ENCODE data around the gene KLHDC1.
A peak's percentile ranks its signal among the peaks of the same experiment; 100 is the strongest.
"Not testable (repeated sequence)": the region's sequence is repeated elsewhere in the genome, so short reads cannot be mapped to it uniquely, and the experiment has no call there.

KLHDC1 gene

DNA sequence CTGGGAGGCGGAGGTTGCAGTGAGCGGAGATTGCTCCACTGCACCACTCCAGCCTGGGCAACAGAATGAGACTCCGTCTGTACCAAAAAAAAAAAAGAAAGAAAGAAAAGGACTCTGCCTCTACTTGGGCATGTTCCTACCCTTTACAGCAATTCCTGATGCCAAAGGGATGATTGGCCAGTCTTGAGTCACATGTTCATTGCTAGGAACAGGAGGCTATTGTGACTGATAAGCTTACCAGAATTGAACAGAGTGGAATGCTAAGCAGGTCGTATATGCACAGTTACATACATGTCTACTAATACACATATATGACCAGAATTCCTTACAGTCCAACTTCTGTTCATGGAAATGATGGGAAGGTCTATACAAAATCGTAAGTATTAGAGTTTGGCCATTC is 34.3 kb downstream of the KLHDC1 start:
- no peak for DNase-seq

DNA sequence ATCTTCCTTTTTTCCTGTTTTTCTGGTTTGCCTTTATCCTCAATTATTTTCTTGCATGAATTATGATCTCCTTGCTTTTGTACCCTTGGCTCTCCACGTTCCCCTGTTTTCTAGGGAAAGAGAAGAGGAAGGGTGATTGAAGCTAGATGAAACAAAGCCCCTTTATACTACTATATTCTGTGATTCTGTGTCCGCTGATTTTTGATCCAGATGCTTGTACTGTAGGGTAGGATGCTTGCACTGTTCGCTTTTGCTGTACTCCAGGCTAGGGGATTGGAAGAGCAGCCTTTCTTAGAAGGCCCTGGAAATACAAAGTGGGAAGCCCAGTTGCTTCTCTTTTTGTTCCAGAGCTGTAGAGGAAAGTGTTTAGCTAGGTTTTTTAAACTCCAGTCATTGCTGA is 40.0 kb downstream of the KLHDC1 start:
- no peak for DNase-seq

DNA sequence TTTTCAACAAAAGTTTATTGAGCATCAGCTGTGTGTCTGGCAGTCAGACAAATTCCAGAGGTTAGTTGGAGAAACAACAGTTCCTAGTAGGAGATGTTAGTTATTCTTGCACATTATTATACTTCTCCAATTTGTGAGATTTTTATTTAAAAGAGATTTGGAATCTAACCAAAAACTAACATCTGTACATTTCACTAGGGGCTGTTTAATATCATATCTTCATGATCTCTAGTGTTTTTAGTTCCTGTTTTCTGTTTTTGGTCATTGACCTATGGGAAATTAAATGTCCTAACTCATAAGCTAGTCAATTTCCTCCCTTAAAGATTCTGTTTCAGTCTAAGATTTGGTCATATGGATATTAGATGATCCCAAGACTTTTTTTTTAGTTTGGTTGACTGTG is 40.9 kb downstream of the KLHDC1 start:
- peak; percentile 38 for DNase-seq

DNA sequence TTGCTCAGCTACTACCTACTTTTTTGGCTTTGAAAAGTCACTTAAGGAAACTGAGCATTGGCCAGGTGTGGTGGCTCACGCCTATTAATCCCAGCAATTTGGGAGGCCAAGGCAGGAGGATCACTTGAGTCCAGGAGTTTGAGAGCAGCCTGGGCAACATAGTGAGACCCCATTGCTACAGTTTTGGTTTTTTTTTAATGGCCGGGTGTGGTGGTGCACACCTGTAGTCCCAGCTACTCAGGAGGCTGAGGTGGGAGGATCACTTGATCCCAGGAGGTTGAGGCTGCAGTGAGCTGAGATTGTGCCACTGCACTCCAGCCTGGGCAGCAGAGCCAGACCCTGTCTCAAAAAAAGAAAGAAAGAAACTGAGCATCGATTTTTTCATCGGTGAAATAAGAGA is 42.7 kb downstream of the KLHDC1 start:
- DNase-seq: not testable (repeated sequence)

DNA sequence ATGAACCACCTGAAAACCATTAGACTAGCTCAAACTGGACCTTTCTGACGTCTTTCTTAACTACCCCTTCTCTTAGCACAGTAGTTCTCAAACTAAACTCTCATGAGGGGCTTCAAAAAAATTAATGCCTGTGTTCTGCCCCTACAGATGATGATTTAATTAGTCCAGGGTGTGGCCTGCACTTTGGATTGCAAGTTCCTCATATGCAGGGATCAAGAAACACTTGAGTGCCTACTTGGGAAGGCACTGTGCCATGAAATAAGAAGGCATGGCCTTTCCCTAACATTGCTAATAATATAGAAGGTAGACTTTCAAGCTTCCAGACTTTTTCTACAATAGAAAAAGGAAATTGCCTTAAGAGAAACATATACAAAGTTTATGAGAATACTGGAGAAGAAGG is 52.3 kb downstream of the KLHDC1 start:
- no peak for DNase-seq

DNA sequence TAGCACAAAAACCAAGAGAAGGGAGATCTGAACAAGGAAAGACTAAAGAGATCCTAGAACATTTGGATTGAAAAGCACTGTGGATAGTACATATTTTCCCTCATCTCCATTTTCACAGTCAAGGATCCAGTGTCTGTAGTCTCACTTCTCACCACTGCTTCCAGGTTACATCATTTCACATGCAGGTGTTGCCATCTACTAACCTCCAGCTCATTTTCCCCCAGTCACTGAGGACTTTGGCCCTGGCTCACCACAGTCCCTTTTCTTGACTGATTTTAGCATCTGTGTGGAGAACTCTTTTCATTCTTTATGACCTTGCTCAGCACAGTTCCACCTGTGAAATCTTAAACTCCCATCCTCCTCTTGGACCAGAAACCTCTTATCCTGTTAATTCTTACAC is 53.6 kb downstream of the KLHDC1 start:
- not testable (repeated sequence) for DNase-seq

DNA sequence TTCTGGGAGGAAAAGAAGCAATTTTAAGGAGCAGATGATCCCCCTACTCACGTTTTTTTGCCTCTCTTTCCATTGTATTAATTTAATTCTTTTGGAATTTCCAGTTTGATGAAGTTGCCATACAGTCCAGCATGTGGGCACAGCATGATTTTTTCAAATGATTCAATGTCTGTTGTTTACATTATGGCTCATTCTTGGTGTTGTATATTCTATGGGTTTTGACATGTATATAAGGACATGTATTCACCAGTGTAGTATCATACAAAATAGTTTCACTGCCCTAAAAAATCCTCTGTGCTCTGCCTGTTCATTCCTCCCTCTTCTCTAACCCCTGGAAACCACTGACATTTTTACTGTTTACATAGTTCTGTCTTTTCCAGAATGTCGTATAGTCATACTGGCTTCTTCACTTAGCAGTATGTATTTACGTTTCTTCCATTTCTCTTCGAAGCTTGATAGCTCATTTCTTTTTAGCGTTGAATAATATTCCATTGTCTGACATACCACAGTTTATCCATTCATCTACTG is 61.7 kb downstream of the KLHDC1 start:
- no peak for DNase-seq

DNA sequence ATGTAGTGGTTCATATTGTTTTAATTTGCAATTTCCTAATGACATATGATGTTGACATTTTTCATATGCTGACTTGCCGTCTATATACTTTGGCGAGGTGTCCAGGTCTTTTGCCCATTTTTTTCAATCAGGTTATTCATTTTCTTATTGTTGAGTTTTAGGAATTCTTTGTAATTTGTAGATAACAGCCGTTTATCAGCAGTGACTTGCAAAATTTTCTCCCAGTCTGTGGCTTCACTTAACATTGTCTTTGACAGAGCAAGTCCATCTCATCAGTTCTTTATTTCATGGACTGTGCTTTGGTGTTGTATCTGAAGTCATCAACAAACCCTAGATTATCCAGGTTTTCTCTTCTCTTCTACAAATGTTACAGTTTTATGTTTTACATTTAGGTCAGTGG is 62.5 kb downstream of the KLHDC1 start:
- peak; percentile 32 for DNase-seq

DNA sequence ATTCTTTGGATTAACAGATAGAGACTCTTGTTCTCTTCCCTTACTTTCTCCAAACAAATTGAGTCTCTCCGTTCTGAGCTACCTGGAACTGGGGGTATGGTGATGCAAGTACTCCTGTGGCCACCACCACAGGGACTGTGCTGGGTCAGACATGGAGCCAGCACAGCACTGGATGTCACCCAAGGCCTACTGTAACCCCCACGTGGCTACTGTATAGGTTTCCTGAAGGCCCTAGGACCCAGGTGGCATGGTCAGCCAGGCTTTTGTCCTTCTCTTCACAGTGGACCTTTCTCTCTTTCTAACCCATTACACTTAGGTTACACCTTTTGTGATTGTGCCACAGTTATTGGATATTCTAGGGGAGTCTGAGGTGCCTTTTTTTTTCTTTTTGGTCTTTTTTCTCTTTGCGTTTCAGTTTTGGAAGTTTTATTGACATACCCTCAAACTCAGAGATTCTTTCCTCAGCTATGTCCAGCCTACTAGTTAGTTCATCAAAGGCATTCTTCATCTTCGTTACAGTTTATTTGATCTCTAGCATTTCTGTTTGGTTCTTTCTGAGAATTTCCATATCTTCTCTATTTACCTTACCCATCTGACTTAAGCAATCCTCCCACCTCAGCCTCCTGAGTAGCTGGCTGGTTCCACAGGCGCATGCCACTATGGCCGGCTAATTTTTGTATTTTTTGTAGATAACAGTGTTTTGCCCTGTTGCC is 69.1 kb downstream of the KLHDC1 start:
- no peak for DNase-seq

DNA sequence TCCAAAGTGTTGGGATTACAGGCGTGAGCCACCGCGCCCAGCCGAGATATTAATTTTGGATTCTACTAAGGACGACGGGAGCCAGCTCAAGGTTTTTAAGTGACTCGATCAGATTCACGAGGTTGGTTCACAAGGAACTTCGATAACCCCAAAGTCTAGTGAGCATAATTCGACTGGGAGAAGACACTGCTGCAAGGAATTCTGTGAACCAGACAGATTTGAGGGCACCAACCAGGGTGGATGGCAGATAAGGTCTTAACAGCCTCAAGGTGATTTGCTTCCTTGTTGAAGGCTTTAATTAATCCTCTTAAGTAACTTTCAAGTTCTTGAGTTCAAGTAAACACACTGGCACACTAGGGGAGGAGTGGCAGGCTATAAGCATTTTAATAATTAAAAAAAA is 73.9 kb downstream of the KLHDC1 start:
- DNase-seq: peak; percentile 43

DNA sequence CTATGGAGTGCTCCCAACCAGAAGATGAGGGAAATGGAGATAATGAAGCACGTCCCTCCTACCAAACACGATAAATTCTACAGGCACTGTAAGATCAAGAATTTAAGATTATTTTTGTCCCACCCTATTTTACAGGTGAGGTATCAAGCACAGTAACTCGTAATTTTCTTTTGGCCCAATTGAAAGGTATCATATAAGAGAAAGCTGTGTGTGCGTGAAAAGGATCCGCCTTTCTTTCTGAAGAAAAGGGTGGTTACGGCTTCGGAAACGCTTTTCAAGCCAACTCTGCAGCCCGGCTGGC is 74.3 kb downstream of the KLHDC1 start:
- no peak for DNase-seq

DNA sequence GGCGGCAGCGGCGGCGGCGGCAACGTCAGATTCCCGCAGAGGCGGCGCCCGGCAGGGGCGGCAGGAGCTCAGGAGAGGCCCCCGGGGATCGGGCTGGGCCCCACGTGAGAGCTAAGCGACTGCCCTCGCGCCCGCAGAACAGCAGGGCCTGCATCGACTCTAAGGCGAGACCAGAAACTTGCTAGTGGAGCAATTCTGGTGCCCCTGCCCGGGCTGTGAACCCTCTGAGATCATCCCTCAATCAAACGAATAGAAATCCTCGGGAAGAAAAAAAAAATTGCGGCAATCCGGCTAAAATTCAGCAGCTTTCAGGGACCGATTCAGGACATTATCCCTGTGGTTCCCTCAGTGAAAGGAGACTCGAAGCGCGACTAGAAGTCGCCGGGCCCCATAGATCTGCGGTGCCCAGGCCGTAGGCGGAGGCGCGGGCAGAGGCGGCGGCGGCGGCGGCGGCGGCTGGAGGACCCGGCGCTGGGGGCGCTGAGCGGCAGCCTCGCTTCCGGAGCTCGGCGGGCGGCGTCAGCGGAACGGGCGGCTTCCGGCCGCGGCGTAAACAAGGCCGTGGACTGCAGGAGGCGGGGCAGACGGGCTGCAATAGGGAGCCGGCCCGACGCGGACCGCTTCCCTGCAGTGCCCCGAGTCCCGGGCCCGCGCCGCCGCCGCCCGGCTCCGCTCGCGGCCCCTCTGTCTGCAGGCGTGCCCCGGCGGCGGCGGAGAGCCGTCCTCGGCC is 74.8 kb downstream of the KLHDC1 start, which contains the start of gene KLHDC2:
TSS of gene KLHDC2 (plus strand) at position 583 of the 730 bp plus-strand sequence. CDS start 316 bp downstream, outside the sequence.
- peak; percentile 92 for DNase-seq

DNA sequence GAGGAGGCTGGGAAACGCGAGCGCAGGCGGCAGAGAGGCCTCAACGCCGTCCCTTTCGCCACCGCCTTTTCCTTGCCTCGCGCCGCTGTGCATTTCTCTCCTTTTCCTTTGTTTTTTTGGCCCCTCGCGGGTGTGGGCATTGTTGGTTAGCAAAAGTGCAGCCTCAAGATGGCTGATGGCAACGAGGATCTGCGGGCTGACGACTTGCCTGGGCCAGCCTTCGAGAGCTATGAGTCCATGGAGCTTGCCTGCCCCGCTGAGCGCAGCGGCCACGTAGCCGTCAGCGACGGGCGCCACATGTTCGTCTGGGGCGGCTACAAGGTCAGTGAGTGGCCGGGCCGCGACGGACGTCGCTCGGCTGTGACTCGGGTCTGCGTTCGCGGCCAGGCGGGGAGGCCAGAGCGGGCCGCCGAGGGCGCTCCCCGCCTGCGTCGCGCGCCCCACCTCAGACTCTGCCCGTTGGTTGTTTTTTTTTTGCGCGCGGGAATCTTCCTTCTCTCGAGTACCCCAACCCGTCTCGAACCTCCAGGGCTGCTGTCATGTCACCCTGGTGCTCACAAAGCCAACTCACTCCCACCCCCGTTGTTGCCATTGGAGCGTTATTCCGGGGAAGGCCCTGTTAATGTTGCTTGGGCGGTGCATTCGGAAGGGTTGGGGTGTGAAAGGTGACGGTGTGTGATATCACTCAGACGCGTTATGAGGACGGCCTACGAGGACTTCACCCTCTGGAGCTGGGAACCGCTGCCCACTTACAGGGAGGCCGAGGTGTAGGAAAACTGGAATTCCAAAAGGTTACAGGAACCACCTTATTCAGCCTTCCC is 75.6 kb downstream of the KLHDC1 start:
- peak; percentile 86 for DNase-seq

DNA sequence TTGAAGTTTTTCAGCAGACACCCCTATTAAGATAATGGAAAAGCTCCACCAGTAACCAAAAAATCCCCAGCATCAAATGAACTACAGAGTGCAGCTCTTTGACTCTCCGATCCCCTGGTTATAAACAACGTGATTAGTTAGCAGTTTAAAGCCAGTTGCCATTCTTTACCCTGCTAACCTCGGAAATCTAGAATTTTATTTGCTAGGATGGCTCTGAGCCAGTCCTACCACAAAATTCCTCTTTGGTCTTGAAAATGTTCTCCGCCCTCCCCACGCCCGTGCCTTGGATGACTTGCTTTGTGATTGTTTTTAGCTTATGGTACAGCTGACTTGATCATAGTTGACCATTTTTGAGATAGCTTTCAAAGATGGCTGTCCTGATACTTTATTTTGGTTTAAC is 76.3 kb downstream of the KLHDC1 start:
- peak; percentile 35 for DNase-seq

DNA sequence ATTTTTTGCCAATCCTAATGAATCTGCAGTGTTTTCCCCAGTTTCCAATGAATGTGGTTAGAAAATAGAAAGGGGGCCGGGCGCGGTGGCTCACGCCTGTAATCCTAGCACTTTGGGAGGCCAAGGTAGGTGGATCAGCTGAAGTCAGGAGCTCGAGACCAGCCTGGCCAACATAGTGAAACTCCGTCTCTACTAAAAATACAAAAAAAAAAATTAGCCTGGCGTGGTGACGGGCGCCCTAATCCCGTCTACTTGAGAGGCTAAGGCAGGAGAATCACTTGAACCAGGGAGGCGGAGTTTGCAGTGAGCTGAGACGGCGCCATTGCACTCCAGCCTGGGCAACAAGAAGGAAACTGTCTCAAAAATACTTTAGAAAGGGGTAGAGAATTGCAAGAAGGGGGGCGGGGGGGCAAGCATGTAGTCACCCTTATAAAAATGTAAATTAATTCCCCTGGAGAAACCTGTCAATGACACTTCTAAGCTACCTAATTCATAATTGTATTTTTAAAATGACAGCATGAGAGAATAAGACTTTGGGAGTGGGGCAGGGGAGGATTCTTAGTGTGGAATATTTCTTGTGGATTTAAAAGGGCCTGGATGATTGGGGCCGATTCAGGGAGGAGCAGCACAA is 76.8 kb downstream of the KLHDC1 start:
- DNase-seq: no peak

DNA sequence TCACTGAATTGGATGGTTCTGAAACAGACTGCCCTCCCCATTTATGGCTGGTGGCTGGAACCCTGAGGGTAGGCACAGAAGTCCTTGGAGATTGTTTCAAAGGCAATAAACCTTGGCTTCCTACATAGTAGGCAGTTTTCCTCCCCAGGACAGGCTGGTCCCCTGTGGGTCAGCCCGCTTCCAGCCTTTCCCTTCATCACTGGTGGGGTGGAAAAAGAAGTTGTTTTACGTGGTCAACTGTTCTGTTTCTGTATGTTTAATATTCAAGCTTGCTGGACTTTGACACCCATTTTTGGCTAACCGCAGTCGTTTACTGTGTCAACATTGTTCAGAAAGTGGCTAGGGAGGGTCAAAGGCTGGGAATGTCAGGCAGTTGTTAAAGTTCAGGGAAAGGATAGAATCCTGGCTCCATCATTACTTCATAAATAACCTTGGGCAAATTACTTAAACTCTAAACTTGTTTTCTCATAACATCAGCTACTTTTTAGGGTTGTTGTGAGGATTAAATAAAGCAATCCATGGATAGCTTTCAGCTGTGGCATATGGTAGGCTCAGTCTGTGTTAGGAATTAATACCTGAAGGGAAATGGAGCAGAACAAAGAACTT is 77.4 kb downstream of the KLHDC1 start:
- no peak for DNase-seq

DNA sequence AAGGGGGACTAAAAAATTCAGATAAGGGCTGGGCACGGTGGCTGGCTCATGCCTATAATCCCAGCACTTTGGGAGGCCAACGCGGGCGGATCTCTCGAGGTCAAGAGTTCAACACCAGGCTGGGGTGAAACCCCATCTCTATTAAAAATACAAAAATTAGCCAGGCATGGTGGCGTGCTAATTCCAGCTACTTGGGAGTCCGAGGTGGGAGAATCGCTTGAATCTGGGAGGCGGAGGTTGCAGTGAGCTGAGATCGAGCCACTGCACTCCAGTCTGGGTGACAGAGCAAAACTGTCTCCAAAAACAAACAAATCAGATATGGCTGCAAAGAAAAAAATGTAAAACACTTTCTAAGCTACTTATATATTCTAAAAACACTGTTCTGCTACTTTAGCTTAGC is 78.8 kb downstream of the KLHDC1 start:
- DNase-seq: not testable (repeated sequence)

DNA sequence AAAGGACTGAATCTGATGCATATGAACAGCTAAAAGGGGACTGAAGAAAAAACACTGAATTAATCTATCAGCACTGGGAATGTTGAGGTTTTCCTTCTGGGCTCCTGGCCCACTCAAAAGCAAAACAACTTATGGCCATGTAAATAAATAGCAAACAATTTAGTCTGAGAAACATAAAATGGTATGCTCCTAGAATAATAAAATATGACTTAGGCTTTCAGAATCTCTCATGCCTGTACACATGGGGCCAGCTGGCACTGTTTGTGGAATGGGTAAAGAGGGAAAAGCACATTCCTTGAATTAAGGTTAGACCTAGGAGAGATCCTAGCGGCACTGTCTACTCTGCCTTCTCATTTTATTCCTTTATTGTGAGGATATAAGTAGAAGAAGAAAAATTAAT is 81.2 kb downstream of the KLHDC1 start:
- DNase-seq: no peak

DNA sequence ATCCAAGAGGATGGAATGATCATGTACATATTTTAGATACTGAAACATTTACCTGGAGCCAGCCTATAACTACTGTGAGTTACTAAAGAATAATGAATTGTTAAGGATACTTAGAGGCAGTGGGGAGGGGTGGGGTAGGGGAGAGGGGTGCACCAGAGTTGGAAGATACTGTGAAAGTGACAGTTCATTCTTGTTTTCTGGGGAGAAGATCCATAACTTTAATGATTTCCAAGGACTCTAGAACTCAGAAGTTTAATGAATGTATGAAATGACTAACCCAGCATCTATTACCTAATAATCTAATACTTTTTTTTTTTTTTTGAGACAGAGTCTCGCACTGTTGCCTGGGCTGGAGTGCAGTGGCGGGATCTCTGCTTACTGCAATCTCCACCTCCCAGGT is 85.5 kb downstream of the KLHDC1 start:
- no peak for DNase-seq

DNA sequence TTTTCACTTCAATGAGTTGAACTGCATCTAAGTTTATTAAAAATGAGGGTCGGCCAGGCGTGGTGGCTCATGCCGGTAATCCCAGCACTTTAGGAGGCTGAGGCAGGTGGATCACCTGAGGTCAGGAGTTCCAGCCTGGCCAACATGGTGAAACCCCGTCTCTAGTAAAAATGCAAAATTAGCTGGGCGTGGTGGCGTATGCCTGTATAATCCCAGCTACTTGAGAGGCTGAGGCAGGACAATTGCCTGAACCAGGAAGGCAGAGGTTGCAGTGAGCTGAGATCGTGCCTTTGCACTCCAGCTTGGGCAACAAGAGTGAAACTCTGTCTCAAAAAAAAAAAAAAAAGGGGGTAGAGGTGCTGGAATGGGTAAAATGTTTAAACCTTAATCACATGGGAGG is 88.1 kb downstream of the KLHDC1 start:
- DNase-seq: not testable (repeated sequence)

DNA sequence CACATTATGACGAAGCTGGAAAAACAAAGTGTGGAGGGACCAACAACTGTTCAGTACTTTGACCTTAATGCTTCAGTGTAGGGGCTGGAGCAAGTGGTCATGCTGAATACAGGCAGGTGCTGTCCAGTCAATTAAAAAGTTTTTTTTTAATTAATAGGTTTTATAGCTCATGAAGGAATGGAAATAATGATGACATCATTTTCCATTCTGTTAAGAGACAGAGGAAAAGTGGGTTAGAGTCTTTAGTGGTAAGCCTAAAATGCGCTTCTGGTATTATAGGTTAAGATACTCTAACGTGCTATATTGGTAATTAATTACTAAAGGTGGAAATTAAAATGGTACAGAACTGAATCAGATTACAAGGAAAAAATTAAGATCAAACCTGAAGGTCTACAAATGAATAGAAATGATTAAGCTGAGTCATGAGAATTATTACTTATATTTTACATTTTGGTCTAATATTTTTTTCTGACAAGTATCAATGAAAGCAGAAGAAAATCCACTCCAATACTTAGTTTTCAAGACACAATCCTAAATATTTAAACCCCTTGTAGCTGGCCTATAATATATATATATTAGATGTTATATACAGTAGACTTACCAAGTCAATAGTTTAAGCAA is 90.6 kb downstream of the KLHDC1 start:
- no peak for DNase-seq

DNA sequence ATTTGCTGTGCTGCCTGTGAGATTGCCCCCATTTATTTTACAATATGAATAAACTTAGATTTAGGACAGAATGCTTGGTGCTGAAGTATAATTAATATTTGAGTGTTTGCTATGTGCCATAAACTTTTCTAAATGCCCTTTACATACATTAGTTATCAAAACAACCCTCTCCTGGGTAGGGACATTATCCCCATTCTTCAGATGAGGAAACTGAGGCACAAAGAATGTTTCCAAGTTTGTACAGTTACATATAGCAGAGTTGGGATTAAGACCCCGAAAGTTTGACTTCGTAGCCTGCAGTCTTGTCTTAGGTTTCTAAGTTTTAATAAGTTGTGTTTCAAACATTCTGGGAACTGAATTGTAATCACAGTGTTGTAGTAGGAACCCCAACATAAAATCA is 93.4 kb downstream of the KLHDC1 start:
- DNase-seq: no peak

Measured in hematopoietic multipotent progenitor cell treated with erythropoietin and hydrocortisone succinate and interleukin-3 and kit ligand, for 6 days (in vitro differentiated cells).